SK-N-SH (cell line): Measurements from ENCODE around the gene ZNF358. TPM values are rescaled to one million over a fixed set of nuclear protein-coding genes. Genes with fewer than 3 reads are reported as not detected.

Experiments
- CTCF ChIA-PET: fragments of 300-600, 350-600 bp; formaldehyde crosslinking; extraction: SDS; loops from one replicate; lab custom pipeline; 2021; lab: Yijun Ruan, JAX
- POLR2A ChIA-PET: fragments of 350-600 bp; sonication (Branson Sonifier 250); formaldehyde crosslinking; extraction: SDS; loops from one replicate; lab custom pipeline; 2020; ENCODE audit warnings: antibody characterized with exemption, inconsistent platforms; lab: Yijun Ruan, JAX
- DNase-seq: peaks from one replicate; pipeline ENCODE4 v3.0.0; 2012
- H2AFZ ChIP-seq: fragments of 200-600 bp; sonication (generic); 2 replicates; pipeline ENCODE4 v1.8.1; 2016; ENCODE audit warnings: antibody characterized with exemption, mild to moderate bottlenecking, low read depth
- H3F3A ChIP-seq: fragments of 200-600 bp; sonication (generic); replicated peaks from 2 replicates; pipeline ENCODE3; 2016; ENCODE audit warnings: antibody characterized with exemption, mild to moderate bottlenecking; ENCODE audit not compliant: insufficient read depth
- H3K27ac ChIP-seq, 2 experiments: fragments of 200-500 bp in 1 of 2; fragments of 200-600 bp in 1 of 2; sonication (Bioruptor generic) in 1 of 2; sonication (generic), shearing (Covaris generic) in 1 of 2; 2 replicates each; pipeline versions ENCODE4 v1.5.1 to v1.6.1; 2014 to 2016; ENCODE audit warnings: low read depth in 2 of 2, inconsistent platforms in 1 of 2, low read length in 1 of 2, mild to moderate bottlenecking in 1 of 2, mixed read lengths in 1 of 2
- H3K27me3 ChIP-seq: fragments of 200-600 bp; sonication (generic), shearing (Covaris generic); 2 replicates; pipeline ENCODE4 v1.6.1; 2016; ENCODE audit warnings: mixed run types; ENCODE audit not compliant: insufficient read depth
- H3K36me3 ChIP-seq, 2 experiments: fragments of 200-500 bp in 1 of 2; fragments of 200-600 bp in 1 of 2; sonication (Bioruptor generic) in 1 of 2; sonication (generic) in 1 of 2; replicated peaks in 1 of 2; 2 replicates each; pipeline versions ENCODE3 to v1.5.1; 2014 to 2016; ENCODE audit warnings: low read length in 1 of 2, mild to moderate bottlenecking in 1 of 2; ENCODE audit not compliant: insufficient read depth in 2 of 2, control insufficient read depth in 1 of 2
- H3K4me1 ChIP-seq, 2 experiments: fragments of 200-500 bp in 1 of 2; fragments of 200-600 bp in 1 of 2; sonication (Bioruptor generic) in 1 of 2; sonication (generic), shearing (Covaris generic) in 1 of 2; 2 replicates each; pipeline versions ENCODE4 v1.5.1 to v1.6.1; 2014 to 2016; ENCODE audit warnings: low read depth in 1 of 2, low read length in 1 of 2, mixed run types in 1 of 2; ENCODE audit not compliant: insufficient read depth in 2 of 2, control insufficient read depth in 1 of 2
- H3K4me2 ChIP-seq: fragments of 200-600 bp; sonication (generic), shearing (Covaris generic); 2 replicates; pipeline ENCODE4 v1.6.1; 2017; ENCODE audit warnings: mixed run types
- H3K4me3 ChIP-seq, 2 experiments: fragments of 200-500 bp in 1 of 2; fragments of 200-600 bp in 1 of 2; sonication (Bioruptor generic) in 1 of 2; sonication (generic), shearing (Covaris generic) in 1 of 2; 2 replicates each; pipeline versions ENCODE4 v1.5.1 to v1.8.1; 2014 to 2016; ENCODE audit warnings: low read depth in 2 of 2, inconsistent platforms in 1 of 2, low read length in 1 of 2, mild to moderate bottlenecking in 1 of 2, mixed read lengths in 1 of 2, moderate library complexity in 1 of 2
- H3K79me2 ChIP-seq: fragments of 200-600 bp; sonication (generic); 2 replicates; pipeline ENCODE4 v1.8.1; 2017; ENCODE audit warnings: mild to moderate bottlenecking; ENCODE audit not compliant: insufficient read depth
- H3K9ac ChIP-seq: fragments of 200-600 bp; sonication (generic); 2 replicates; pipeline ENCODE4 v1.6.1; 2017; ENCODE audit warnings: mixed run types
- H3K9me2 ChIP-seq: fragments of 200-600 bp; sonication (generic); 2 replicates; pipeline ENCODE4 v1.6.1; 2017; ENCODE audit warnings: mixed run types
- H3K9me3 ChIP-seq: fragments of 200-600 bp; sonication (generic); 2 replicates; pipeline ENCODE4 v1.6.1; 2017; ENCODE audit warnings: mixed run types, mild to moderate bottlenecking, moderate library complexity
- H4K20me1 ChIP-seq: fragments of 200-600 bp; sonication (generic); 2 replicates; pipeline ENCODE4 v1.6.1; 2017; ENCODE audit warnings: mild to moderate bottlenecking, mixed run types; ENCODE audit not compliant: insufficient read depth
- CHD2 ChIP-seq: fragments of 150-350 bp; IDR thresholded peaks from 2 replicates; pipeline ENCODE4 v1.6.1; 2018; ENCODE audit warnings: low read length; ENCODE audit not compliant: partially characterized antibody
- ELF1 ChIP-seq: IDR thresholded peaks from 2 replicates; pipeline ENCODE4 v1.4.0; 2012
- EP300 ChIP-seq, 2 experiments: IDR thresholded peaks; 2 replicates each; pipeline versions ENCODE4 v1.4.0 to v1.6.1; 2012; ENCODE audit warnings: borderline replicate concordance in 1 of 2, low read depth in 1 of 2, low read length in 1 of 2
- EZH2phosphoT487 ChIP-seq: fragments of 200-600 bp; sonication (generic); IDR thresholded peaks from 2 replicates; pipeline ENCODE4 v1.6.1; 2017; ENCODE audit warnings: low read depth, mixed run types, mild to moderate bottlenecking, antibody characterized with exemption, moderate library complexity, borderline replicate concordance
- FOSL2 ChIP-seq: IDR thresholded peaks from 2 replicates; pipeline ENCODE4 v1.4.0; 2012; ENCODE audit warnings: low read depth, mild to moderate bottlenecking, moderate library complexity, borderline replicate concordance
- GABPA ChIP-seq: IDR thresholded peaks from 2 replicates; pipeline ENCODE4 v1.4.0; 2012; ENCODE audit warnings: low read depth, mild to moderate bottlenecking
- JUND ChIP-seq: IDR thresholded peaks from 2 replicates; pipeline ENCODE4 v1.4.0; 2012
- MXI1 ChIP-seq: IDR thresholded peaks from 2 replicates; pipeline ENCODE4 v1.6.1; 2012; ENCODE audit warnings: mild to moderate bottlenecking, low read depth, low read length, improper control_type of control experiment
- POLR2AphosphoS5 ChIP-seq: IDR thresholded peaks from 2 replicates; pipeline ENCODE4 v1.6.1; 2012; ENCODE audit warnings: low read depth, low read length
- RAD21 ChIP-seq: IDR thresholded peaks from 2 replicates; pipeline ENCODE4 v1.6.1; 2012; ENCODE audit warnings: mild to moderate bottlenecking, low read length
- RCOR1 ChIP-seq: fragments of 150-350 bp; IDR thresholded peaks from 2 replicates; pipeline ENCODE4 v1.6.1; 2017; ENCODE audit warnings: antibody characterized with exemption, low read length
- SIN3A ChIP-seq: IDR thresholded peaks from 2 replicates; pipeline ENCODE4 v1.6.1; 2012; ENCODE audit warnings: low read depth, mild to moderate bottlenecking, low read length, moderate library complexity, borderline replicate concordance
- SMC3 ChIP-seq: IDR thresholded peaks from 2 replicates; pipeline ENCODE4 v1.6.1; 2012; ENCODE audit warnings: low read depth, low read length, improper control_type of control experiment
- TCF12 ChIP-seq: IDR thresholded peaks from 2 replicates; pipeline ENCODE4 v1.4.0; 2012
- WGBS: methylation state at CpG from one replicate; pipeline ENCODE4 v1.1.6; 2017; ENCODE audit warnings: low lambda C conversion rate; 5-methylcytosine and 5-hydroxymethylcytosine counted together
- polyA plus RNA-seq, 3 experiments: library from polyadenylated mRNA; depleted of rRNA; stranded (reverse); fragments of >200 nt; gene quantifications; 2 replicates each; pipeline ENCODE4 v1.2.3, GENCODE V29; 2012
- TF ChIP-seq, protein P1 (sequence below): IDR thresholded peaks from 2 replicates; pipeline ENCODE4 v1.4.0; 2012; ENCODE audit warnings: low read depth
- TF ChIP-seq, protein P2 (sequence below): IDR thresholded peaks from 2 replicates; pipeline ENCODE4 v1.4.0; 2012; ENCODE audit warnings: low read depth, borderline replicate concordance
- TF ChIP-seq, protein P3 (sequence below): IDR thresholded peaks from 2 replicates; pipeline ENCODE4 v1.6.1; 2012; ENCODE audit warnings: mild to moderate bottlenecking, low read depth, low read length, moderate library complexity

The ZNF358 gene
- polyA plus RNA-seq, 1 of the 3 experiments (the other 2 are of a cell fraction) = 49.3 TPM

GRCh38 chr19:7542556-7543348 lies 26.8 kb downstream of the ZNF358 start:
- Histone ChIP-seq H3K9me2 (no peaks in the 10 kb centered on the region), H3K79me2 (no peaks in the 10 kb centered on the region), H3K4me3 (no peak overlapping the region), H3K4me1 (no peaks in the 10 kb centered on the region), H3K9me3 (no peaks in the 10 kb centered on the region), H3K27ac (no peak overlapping the region), H3K27me3 (no peaks in the 10 kb centered on the region), H3F3A (no peaks in the 10 kb centered on the region), H3K4me2 (no peak overlapping the region), H3K36me3 (peaks cover 18 to 34% of the 10 kb centered on the region in 2 experiments), H4K20me1 (no peaks in the 10 kb centered on the region), H2AFZ (no peak overlapping the region), H3K9ac (no peak overlapping the region)
- DNase-seq = no peak
- no peak for TF ChIP-seq JUND
- no peak for TF ChIP-seq ELF1
- no peak for TF ChIP-seq POLR2AphosphoS5
- CTCF ChIA-PET = interaction anchor here (1.9 kb wide), 1 partner anchor 138 kb away, joined by 4 read pairs; the partner anchor contains the start of gene TRAPPC5
- POLR2A ChIA-PET = no interaction called here
- 100% methylated on average over 8 of the region's 24 CpGs for WGBS

- CTCF ChIA-PET = interaction anchor here (0.6 to 1.1 kb wide), 2 partner anchors 24 to 136 kb away, joined by 4 read pairs; partner anchors contain the start of gene TRAPPC5
- H3F3A ChIP-seq = no peaks in the 10 kb centered on the region
- TF ChIP-seq GABPA = no peak
- TF ChIP-seq, all 33 proteins: peak for 0
- Histone ChIP-seq H3K4me2 (no peak overlapping the region), H3K79me2 (no peaks in the 10 kb centered on the region), H3K4me1 (no peaks in the 10 kb centered on the region), H3K9ac (no peak overlapping the region), H3K27ac (no peak overlapping the region), H3K9me3 (no peaks in the 10 kb centered on the region), H2AFZ (no peak overlapping the region), H3K36me3 (peaks cover 5 to 27% of the 10 kb centered on the region in 2 experiments), H3K27me3 (no peaks in the 10 kb centered on the region), H3K9me2 (no peaks in the 10 kb centered on the region), H4K20me1 (no peaks in the 10 kb centered on the region), H3K4me3 (no peak overlapping the region)
- POLR2A ChIA-PET = no interaction called here
- no peak for DNase-seq
- 88% methylated on average over 2 of the region's 3 CpGs for WGBS
Observed at GRCh38 chr19:7544626-7545025, 28.7 kb downstream of the ZNF358 start.

DNA sequence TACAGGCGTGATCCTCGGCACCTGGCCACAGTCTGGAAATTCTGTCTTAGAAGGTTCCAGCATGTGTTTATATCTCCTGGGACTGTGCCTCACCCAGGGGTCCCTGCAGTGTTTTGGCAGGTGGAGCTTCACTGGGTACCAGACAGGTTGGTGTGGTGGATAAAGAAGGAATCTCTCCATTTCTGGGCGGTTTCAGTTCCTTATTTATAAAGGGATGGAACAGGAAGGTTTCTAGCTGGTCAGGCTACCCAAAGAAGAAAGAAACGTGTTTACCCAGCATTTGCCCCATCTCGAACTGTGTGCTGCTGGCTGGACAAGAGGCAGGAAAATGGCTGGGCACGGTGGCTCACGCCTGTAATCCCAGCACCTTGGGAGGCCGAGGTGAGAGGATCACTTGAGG lies 29.4 kb downstream of the ZNF358 start:
- POLR2A ChIA-PET = no interaction called here
- Histone ChIP-seq H3K4me3 (no peak overlapping the region), H3K27me3 (no peaks in the 10 kb centered on the region), H3K36me3 (peaks cover 5 to 26% of the 10 kb centered on the region in 2 experiments), H3K4me2 (no peak overlapping the region), H3F3A (no peaks in the 10 kb centered on the region), H3K4me1 (no peaks in the 10 kb centered on the region), H4K20me1 (no peaks in the 10 kb centered on the region), H3K9me2 (no peaks in the 10 kb centered on the region), H3K9me3 (no peaks in the 10 kb centered on the region), H3K9ac (no peak overlapping the region), H3K79me2 (no peaks in the 10 kb centered on the region), H2AFZ (no peak overlapping the region), H3K27ac (no peak overlapping the region)
- DNase-seq = no peak
- CTCF ChIA-PET = interaction anchor here (1.7 kb wide), 1 partner anchor 23 kb away, joined by 6 read pairs; no protein-coding TSS in a partner anchor
- 87% methylated on average over 6 of the region's 8 CpGs for WGBS
- TF ChIP-seq SIN3A (no peak), TCF12 (no peak), RAD21 (no peak), SMC3 (no peak), RCOR1 (no peak), MXI1 (no peak), EZH2phosphoT487 (no peak), GABPA (no peak), EP300 (IDR thresholded peaks at IDR 0.05; ENCODE audit: borderline replicate concordance in 1 of 2, low read depth in 1 of 2, low read length in 1 of 2) (no peak), FOSL2 (no peak), CHD2 (no peak)
- TF ChIP-seq, protein P1, sequence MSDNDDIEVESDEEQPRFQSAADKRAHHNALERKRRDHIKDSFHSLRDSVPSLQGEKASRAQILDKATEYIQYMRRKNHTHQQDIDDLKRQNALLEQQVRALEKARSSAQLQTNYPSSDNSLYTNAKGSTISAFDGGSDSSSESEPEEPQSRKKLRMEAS = no peak
- TF ChIP-seq, protein P2, sequence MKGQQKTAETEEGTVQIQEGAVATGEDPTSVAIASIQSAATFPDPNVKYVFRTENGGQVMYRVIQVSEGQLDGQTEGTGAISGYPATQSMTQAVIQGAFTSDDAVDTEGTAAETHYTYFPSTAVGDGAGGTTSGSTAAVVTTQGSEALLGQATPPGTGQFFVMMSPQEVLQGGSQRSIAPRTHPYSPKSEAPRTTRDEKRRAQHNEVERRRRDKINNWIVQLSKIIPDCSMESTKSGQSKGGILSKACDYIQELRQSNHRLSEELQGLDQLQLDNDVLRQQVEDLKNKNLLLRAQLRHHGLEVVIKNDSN = no peak
- TF ChIP-seq, protein P3, sequence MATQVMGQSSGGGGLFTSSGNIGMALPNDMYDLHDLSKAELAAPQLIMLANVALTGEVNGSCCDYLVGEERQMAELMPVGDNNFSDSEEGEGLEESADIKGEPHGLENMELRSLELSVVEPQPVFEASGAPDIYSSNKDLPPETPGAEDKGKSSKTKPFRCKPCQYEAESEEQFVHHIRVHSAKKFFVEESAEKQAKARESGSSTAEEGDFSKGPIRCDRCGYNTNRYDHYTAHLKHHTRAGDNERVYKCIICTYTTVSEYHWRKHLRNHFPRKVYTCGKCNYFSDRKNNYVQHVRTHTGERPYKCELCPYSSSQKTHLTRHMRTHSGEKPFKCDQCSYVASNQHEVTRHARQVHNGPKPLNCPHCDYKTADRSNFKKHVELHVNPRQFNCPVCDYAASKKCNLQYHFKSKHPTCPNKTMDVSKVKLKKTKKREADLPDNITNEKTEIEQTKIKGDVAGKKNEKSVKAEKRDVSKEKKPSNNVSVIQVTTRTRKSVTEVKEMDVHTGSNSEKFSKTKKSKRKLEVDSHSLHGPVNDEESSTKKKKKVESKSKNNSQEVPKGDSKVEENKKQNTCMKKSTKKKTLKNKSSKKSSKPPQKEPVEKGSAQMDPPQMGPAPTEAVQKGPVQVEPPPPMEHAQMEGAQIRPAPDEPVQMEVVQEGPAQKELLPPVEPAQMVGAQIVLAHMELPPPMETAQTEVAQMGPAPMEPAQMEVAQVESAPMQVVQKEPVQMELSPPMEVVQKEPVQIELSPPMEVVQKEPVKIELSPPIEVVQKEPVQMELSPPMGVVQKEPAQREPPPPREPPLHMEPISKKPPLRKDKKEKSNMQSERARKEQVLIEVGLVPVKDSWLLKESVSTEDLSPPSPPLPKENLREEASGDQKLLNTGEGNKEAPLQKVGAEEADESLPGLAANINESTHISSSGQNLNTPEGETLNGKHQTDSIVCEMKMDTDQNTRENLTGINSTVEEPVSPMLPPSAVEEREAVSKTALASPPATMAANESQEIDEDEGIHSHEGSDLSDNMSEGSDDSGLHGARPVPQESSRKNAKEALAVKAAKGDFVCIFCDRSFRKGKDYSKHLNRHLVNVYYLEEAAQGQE = no peak
